KOPT-K1 (cell line): Measurements from ENCODE around the gene PTPRN2.

Experiments used
- H3K27ac ChIP-seq: fragments of 200-600 bp; sonication (generic); 2 replicates; pipeline ENCODE4 v1.5.1; 2016; ENCODE audit warnings: antibody characterized with exemption, mild to moderate bottlenecking, low read depth, low read length; ENCODE audit not compliant: poor library complexity, severe bottlenecking
- H3K36me3 ChIP-seq: fragments of 200-600 bp; sonication (generic); 2 replicates; pipeline ENCODE4 v1.5.1; 2017; ENCODE audit warnings: antibody characterized with exemption, mild to moderate bottlenecking, low read length, moderate library complexity; ENCODE audit not compliant: insufficient read depth
- H3K9me3 ChIP-seq: fragments of 200-600 bp; sonication (generic); 2 replicates; pipeline ENCODE4 v1.5.1; 2017; ENCODE audit warnings: antibody characterized with exemption, low read length, mild to moderate bottlenecking; ENCODE audit not compliant: insufficient read depth, poor library complexity, severe bottlenecking

The PTPRN2 gene

DNA sequence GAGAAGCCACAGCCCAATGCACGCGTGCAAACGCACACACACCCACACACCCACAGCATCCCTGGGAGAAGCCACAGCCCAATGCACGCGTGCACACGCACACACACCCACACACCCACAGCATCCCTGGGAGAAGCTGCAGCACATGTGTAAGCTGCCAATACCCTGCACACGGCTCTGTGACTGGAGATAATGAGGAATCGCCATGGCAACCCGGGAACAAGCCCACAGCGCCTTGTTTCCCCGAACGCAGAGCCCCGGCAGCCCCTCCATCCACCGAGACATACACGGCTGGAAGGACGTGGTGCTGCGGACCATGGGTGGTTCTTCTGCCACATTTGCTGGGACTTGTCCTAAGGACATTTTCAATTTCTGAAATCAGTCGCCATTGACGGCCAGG lies 221.3 kb downstream of the PTPRN2 start:
- Histone ChIP-seq H3K9me3 (no peaks in the 10 kb centered on the region), H3K27ac (no peak overlapping the region)

DNA sequence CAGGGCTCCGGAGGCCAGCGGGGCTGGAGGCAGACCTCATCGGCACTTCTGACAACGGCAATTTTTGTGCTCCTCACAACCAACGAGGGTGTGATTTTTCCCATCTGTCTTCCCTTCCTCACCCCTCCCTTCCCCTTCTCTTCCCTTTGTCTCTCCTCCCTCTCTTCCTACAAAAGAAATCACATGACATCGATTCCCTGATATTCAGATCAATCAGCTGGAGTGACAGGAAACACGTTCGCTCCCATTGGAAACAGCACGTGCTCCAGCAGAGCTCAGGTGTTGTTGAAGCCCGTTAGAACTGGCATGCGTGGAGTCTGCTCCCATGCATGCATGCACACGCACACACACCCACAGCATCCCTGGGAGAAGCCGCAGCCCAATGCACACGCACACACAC lies 222.4 kb downstream of the PTPRN2 start:
- H3K27ac ChIP-seq, result no peak overlapping the region
- no peaks in the 10 kb centered on the region for H3K36me3 ChIP-seq
- no peaks in the 10 kb centered on the region for H3K9me3 ChIP-seq

More for the DNA sequence above, 221.3 kb downstream of the PTPRN2 start:
- H3K36me3 ChIP-seq, result no peaks in the 10 kb centered on the region

GRCh38 chr7:158364451-158364850 lies 223.2 kb downstream of the PTPRN2 start:
- H3K9me3 ChIP-seq, result no peaks in the 10 kb centered on the region
- H3K36me3 ChIP-seq, result no peaks in the 10 kb centered on the region
- no peak overlapping the region for H3K27ac ChIP-seq

GRCh38 chr7:158362912-158363905 lies 224.4 kb downstream of the PTPRN2 start:
- no peaks in the 10 kb centered on the region for H3K36me3 ChIP-seq
- no peaks in the 10 kb centered on the region for H3K9me3 ChIP-seq
- H3K27ac ChIP-seq, result no peak overlapping the region

GRCh38 chr7:158362001-158362400 lies 225.6 kb downstream of the PTPRN2 start:
- no peaks in the 10 kb centered on the region for H3K36me3 ChIP-seq
- no peak overlapping the region for H3K27ac ChIP-seq
- no peaks in the 10 kb centered on the region for H3K9me3 ChIP-seq

DNA sequence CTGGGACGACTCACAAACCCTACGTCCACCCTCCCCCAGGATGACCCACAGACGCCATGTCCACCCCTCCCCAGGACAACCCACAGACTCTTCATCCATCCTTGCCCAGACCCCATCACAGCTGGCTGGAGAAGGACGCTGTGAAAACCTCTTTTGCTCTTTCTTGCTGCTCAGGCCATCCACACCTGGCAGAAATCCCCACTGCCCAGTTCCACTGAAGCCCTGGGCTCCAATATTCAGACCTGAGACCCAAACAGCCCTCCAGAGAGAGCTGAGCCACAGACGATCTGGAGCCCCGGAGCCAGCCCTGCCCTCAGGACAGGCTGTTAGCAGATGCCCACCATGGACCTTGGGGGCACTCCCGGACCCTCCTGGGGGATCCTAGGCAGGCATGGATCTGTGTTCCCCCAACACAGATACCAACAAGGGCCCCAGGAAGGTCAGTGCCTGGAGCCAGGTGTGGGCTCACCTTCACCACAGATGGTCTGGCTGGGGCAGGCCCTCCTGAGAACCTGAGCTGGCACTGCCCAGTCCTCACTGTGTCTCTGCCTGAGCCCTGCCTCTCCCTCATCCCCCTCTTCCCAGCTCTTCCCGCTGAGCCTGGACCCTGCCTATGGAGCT lies 226.2 kb downstream of the PTPRN2 start:
- H3K27ac ChIP-seq, result no peak overlapping the region
- no peaks in the 10 kb centered on the region for H3K36me3 ChIP-seq
- H3K9me3 ChIP-seq, result no peaks in the 10 kb centered on the region

GRCh38 chr7:158358926-158359645 lies 228.5 kb downstream of the PTPRN2 start:
- Histone ChIP-seq H3K9me3 (peaks cover 5% of the 10 kb centered on the region), H3K27ac (no peak overlapping the region), H3K36me3 (no peaks in the 10 kb centered on the region)

DNA sequence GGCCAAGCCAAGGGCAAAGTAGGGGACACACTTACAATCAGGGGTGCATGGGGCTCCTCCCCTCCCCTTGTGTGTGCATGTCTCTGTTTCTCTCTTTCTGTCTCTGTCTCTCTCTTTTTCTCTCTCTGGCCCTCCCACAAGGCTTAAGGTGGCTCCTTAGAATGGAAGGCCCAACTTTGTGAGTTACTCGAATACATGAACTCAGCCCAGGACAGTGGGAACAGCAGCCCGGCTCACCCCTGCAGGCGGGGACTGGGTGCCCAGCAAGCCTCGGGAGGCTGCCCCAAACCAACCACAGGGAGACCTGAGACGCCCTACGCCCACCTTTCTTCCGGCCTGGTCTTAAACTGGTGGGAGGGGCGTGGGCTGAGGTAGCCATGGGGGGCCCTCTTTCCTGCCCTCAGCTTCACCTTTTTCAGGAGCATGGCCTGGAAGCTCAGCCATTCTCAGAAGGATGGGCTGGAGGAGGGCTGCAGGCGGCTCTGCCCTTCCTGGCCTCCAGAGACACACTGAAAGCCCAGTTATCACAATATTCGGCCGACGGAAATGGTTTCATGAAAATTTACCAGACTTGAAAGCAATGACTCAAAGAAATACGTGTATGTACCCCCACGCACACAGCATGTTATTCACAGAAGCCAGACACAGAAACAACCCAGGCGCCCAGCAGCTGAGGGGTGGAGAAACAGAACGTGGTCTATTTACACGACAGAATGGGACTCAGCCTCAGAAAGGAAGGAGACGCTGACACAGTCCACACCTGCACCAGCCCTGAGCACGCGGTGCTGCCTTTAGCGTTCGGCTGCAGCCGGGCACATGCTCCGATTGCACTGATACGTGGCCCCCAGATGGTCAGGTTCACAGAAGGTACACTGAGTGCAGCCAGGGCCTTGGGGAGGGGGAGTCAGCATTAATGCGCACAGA lies 229.5 kb downstream of the PTPRN2 start:
- Histone ChIP-seq H3K9me3 (peaks cover 6% of the 10 kb centered on the region), H3K36me3 (no peaks in the 10 kb centered on the region), H3K27ac (no peak overlapping the region)

DNA sequence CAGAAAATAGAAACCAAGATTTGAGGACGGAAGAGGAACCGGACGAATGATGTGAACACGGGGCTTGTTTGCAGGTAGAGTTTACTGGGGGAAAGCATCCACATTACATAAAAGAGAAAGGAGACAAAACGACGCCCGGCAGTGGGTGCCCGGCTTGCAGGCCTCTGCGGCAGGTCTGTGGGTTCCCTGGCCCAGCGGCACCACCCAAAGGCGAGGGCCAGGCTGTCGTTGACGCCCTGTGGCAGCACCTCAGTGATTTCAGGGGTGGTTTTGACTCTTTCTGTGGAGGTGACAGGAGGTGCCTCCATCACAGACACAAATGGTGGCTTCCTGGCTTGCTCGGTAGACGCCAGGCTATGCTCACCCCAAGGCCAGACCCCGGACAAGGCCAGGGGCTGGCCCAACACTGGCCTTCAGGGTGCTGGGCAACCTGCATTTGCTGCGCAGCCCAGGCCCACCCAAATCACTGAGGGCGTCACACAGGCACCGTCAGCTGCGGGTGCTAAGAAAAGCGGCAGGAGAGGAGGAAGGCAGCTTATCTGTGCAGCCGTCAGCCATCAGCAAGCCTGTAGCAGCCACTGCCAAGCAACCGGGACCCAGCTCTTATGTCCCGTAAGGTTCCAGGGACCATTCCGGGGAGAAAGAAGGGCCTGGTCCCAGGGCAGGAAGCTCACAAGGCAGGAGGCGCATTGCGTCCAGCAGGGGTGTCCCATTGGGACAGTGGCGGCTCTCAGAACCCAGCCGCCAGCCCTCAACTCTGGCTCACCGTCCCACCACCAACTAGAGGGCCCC lies 230.3 kb downstream of the PTPRN2 start:
- H3K27ac ChIP-seq, result no peak overlapping the region
- H3K9me3 ChIP-seq, result peaks cover 6% of the 10 kb centered on the region
- no peaks in the 10 kb centered on the region for H3K36me3 ChIP-seq

DNA sequence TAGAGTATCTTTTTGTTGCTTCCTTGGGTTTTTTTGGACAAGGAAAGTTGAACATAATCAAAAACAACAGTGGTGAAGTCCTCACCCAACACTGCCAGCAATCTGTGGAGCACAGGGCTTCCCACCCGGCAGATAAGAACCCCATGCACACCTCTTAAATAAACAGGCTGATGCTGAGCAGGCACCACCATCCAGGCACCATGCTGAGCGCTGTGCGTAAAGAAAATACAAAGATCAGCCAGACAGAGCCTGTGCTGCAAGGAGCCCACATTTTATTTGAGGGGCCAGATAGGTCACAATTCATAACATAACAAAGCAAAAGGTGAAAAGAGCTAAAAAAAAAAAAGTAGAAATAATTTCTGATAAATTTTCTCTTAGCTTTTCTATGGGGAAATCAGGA lies 231.2 kb downstream of the PTPRN2 start:
- Histone ChIP-seq H3K27ac (no peak overlapping the region), H3K36me3 (no peaks in the 10 kb centered on the region), H3K9me3 (peaks cover 6% of the 10 kb centered on the region)

DNA sequence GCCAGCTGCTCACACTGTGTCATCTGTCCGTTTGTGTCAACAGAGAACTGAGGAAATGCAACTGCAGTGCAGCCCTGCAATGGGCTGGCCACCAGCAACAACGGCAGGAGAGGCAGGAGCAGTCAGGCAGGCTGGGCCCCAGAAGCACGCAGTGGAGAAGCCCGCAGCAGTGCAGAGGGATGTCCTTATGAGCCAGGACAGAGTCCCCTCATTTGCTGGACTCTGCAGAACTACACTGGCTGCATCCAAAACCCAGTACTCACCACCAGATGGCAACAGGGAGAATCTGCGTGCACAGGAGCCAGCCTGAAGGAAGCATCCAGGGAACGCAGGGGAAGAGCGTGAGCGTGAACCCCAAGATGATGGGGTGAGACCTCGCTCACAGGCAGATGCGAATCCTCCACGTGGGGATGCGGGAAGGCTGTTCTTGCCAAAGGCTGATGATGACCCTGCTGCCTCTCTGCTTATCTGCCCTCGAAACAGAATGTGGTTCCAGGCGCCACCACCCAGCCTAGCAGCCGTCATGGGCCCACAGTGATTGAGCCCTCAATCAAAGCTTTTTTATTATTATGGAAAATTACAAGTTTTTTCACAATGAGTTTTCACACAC lies 232.1 kb downstream of the PTPRN2 start:
- Histone ChIP-seq H3K36me3 (no peaks in the 10 kb centered on the region), H3K9me3 (peaks cover 6% of the 10 kb centered on the region), H3K27ac (no peak overlapping the region)

- H3K27ac ChIP-seq, result no peak overlapping the region
- peaks cover 6% of the 10 kb centered on the region for H3K9me3 ChIP-seq
- H3K36me3 ChIP-seq, result no peaks in the 10 kb centered on the region
These were observed 232.8 kb downstream of the PTPRN2 start for GRCh38 chr7:158354861-158355260.
